ENCODE results near the gene SRM.

- TF ChIP-seq CTCF (IDR thresholded peaks at IDR 0.05) (no peak), POLR2A (IDR thresholded peaks at IDR 0.05) (no peak)
These were observed 36.6 kb downstream of the SRM start for GRCh38 chr1:11023201-11023600.

Measured in testis (tissue), 2 donors.